ENCODE measurements around the gene DNAH14.

DNA sequence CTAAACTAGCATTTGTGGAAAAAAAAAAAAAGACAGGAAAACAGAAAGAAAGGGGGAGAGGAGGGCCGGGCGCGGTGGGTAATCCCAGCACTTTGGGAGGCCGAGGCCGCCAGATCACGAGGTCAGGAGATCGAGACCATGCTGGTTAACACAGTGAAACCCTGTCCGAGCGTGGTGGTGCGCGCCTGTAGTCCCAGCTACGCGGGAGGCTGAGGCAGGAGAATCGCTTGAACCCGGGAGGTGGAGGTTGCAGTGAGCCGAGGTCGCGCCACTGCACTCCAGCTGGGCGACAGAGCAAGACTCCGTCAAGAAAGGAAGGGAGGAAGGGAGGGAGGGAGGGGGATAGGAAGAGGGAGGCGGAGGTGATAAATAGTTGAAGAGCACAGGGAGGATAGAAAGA, 443.7 kb downstream of the DNAH14 start:
- TF ChIP-seq CTCF (IDR thresholded peaks at IDR 0.05; ENCODE audit: low read depth, low read length, missing input control) (no peak), HNF4G (IDR thresholded peaks at IDR 0.05) (no peak), TAF1 (conservative IDR thresholded peaks at IDR 0.05) (no peak), SP1 (IDR thresholded peaks at IDR 0.05) (no peak)
